ENCODE data around the gene PTP4A2. TPM values are rescaled to one million over a fixed set of nuclear protein-coding genes. Genes with fewer than 3 reads are reported as not detected.

PTP4A2 gene
- total RNA-seq, 4 donors from 2014 or later = 276 to 567 (median 333) TPM

GRCh38 chr1:31860581-31860980 is 77.6 kb downstream of the PTP4A2 start:
- Histone ChIP-seq H3K9me3 (no peaks in the 10 kb centered on the region), H3K4me1 (no peaks in the 10 kb centered on the region), H3K4me3 (no peak overlapping the region), H3K27ac (no peak overlapping the region), H3K36me3 (no peaks in the 10 kb centered on the region), H3K27me3 (no peaks in the 10 kb centered on the region)
- intact Hi-C loops (cut with DNase I; ENCODE audit: low total_unique reads) = no loop called here
- TF ChIP-seq, protein P1, sequence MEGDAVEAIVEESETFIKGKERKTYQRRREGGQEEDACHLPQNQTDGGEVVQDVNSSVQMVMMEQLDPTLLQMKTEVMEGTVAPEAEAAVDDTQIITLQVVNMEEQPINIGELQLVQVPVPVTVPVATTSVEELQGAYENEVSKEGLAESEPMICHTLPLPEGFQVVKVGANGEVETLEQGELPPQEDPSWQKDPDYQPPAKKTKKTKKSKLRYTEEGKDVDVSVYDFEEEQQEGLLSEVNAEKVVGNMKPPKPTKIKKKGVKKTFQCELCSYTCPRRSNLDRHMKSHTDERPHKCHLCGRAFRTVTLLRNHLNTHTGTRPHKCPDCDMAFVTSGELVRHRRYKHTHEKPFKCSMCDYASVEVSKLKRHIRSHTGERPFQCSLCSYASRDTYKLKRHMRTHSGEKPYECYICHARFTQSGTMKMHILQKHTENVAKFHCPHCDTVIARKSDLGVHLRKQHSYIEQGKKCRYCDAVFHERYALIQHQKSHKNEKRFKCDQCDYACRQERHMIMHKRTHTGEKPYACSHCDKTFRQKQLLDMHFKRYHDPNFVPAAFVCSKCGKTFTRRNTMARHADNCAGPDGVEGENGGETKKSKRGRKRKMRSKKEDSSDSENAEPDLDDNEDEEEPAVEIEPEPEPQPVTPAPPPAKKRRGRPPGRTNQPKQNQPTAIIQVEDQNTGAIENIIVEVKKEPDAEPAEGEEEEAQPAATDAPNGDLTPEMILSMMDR (IDR thresholded peaks at IDR 0.05) = no peak
- TF ChIP-seq POLR2A (IDR thresholded peaks at IDR 0.05) = no peak
- DNase-seq = no peak

GRCh38 chr1:31859719-31860118 is 78.4 kb downstream of the PTP4A2 start:
- intact Hi-C loops (cut with DNase I; ENCODE audit: low total_unique reads) = no loop called here
- DNase-seq = no peak
- TF ChIP-seq POLR2A (IDR thresholded peaks at IDR 0.05) = no peak
- TF ChIP-seq, protein P1 (IDR thresholded peaks at IDR 0.05) = no peak
- no peak overlapping the region for H3K27ac ChIP-seq
- H3K4me1 ChIP-seq = no peaks in the 10 kb centered on the region
- H3K9me3 ChIP-seq = no peaks in the 10 kb centered on the region
- H3K27me3 ChIP-seq = no peaks in the 10 kb centered on the region
- H3K36me3 ChIP-seq = no peaks in the 10 kb centered on the region
- no peak overlapping the region for H3K4me3 ChIP-seq

- DNase-seq = no peak
- Histone ChIP-seq H3K27ac (no peak overlapping the region), H3K36me3 (no peaks in the 10 kb centered on the region), H3K4me3 (no peak overlapping the region), H3K4me1 (no peaks in the 10 kb centered on the region), H3K27me3 (no peaks in the 10 kb centered on the region), H3K9me3 (no peaks in the 10 kb centered on the region)
- no peak for TF ChIP-seq POLR2A (IDR thresholded peaks at IDR 0.05)
- TF ChIP-seq, protein P1 (IDR thresholded peaks at IDR 0.05) = no peak
- intact Hi-C loops (cut with DNase I; ENCODE audit: low total_unique reads) = no loop called here
Observed at GRCh38 chr1:31859044-31859443, 79.1 kb downstream of the PTP4A2 start.

- intact Hi-C loops (cut with DNase I; ENCODE audit: low total_unique reads) = no loop called here
- no peaks in the 10 kb centered on the region for H3K27me3 ChIP-seq
Observed at GRCh38 chr1:31857863-31858262, 80.3 kb downstream of the PTP4A2 start.

More at GRCh38 chr1:31857863-31858262, 80.3 kb downstream of the PTP4A2 start:
- Histone ChIP-seq H3K9me3 (no peaks in the 10 kb centered on the region), H3K36me3 (no peaks in the 10 kb centered on the region), H3K4me3 (no peak overlapping the region), H3K27ac (no peak overlapping the region), H3K4me1 (no peaks in the 10 kb centered on the region)
- TF ChIP-seq, protein P1 (IDR thresholded peaks at IDR 0.05) = no peak
- TF ChIP-seq POLR2A (IDR thresholded peaks at IDR 0.05) = no peak
- no peak for DNase-seq

Other genes with a start within 250 kb of the PTP4A2 start
- 100 to 1,000 TPM in 3 of 4 donors, 10 to 100 TPM in 1; 76.5 to 292 (median 177) TPM for gene COL16A1, start 234.4 kb downstream of the PTP4A2 start, total RNA-seq
- 10 to 100 TPM in 1 of 4 donors, 1 to 10 TPM in 1, under 1 TPM in 1, not detected in 1; 0.77 to 31.0 (median 3.7) TPM for gene ADGRB2, start 174.0 kb downstream of the PTP4A2 start, total RNA-seq
- 1 to 10 TPM in 2 of 4 donors, not detected in 2; 1.2 to 1.5 TPM for gene SPOCD1, start 122.3 kb downstream of the PTP4A2 start, total RNA-seq
- gene KHDRBS1, start 75.5 kb upstream of the PTP4A2 start, total RNA-seq = 100 to 1,000 TPM in 2 of 4 donors, 10 to 100 TPM in 2; 40.9 to 142 (median 96.5) TPM
- gene TMEM39B, start 134.6 kb upstream of the PTP4A2 start, total RNA-seq = 10 to 100 TPM in 1 of 4 donors, 1 to 10 TPM in 2, under 1 TPM in 1; 0.88 to 22.4 (median 3.6) TPM
- gene KPNA6, start 169.7 kb upstream of the PTP4A2 start, total RNA-seq = 10 to 100 TPM; 26.9 to 69.9 (median 38.5) TPM
- gene TXLNA, start 241.3 kb upstream of the PTP4A2 start, total RNA-seq = 10 to 100 TPM; 14.1 to 60.1 (median 40.4) TPM

Measured in uterus (tissue), 4 donors.